ENCODE results near the gene CYP4F2. TPM values are rescaled to one million over a fixed set of nuclear protein-coding genes. Genes with fewer than 3 reads are reported as not detected.

CYP4F2 gene
- total and polyA plus RNA-seq, 9 of the 15 experiments (the other 6 are each of a cell fraction or from before 2014, with no cell fraction given): 0.10 to 0.56 (median 0.32) TPM; not detected in 2

GRCh38 chr19:15885919-15886318 lies 12.0 kb downstream of the CYP4F2 start:
- Histone ChIP-seq H3K36me3 (ENCODE audit: control insufficient read depth, insufficient read depth, low read length) (no peaks in the 10 kb centered on the region), H3K4me2 (ENCODE audit: insufficient read depth, low read length) (no peak overlapping the region), H3K9me1 (ENCODE audit: control insufficient read depth, insufficient read depth, low read length) (no peaks in the 10 kb centered on the region), H3K27me3 (ENCODE audit: control insufficient read depth in 2 of 2, insufficient read depth in 2 of 2, low read length in 2 of 2) (peaks cover 0 to 10% of the 10 kb centered on the region in 2 experiments; a peak in 2 of 5 replicates), H3K9me3 (replicated peaks; ENCODE audit: control insufficient read depth, insufficient read depth, low read depth, low read length) (no peaks in the 10 kb centered on the region), H4K20me1 (replicated peaks; ENCODE audit: control insufficient read depth, insufficient read depth, low read length) (no peaks in the 10 kb centered on the region), H2AFZ (ENCODE audit: low read depth, low read length) (no peak overlapping the region), H3K27ac (ENCODE audit: extremely low read depth, low read depth, low read length) (no peak overlapping the region), H3K79me2 (ENCODE audit: control insufficient read depth, insufficient read depth, low read length) (no peaks in the 10 kb centered on the region), H3K9ac (ENCODE audit: insufficient read depth in 1 of 2, low read depth in 2 of 2, low read length in 2 of 2) (no peak overlapping the region), H3K4me3 (no peak overlapping the region), H3K4me1 (replicated peaks in 1 of 2; ENCODE audit: control insufficient read depth in 2 of 2, insufficient read depth in 2 of 2, low read length in 2 of 2) (no peaks in the 10 kb centered on the region)
- TF ChIP-seq ELF2 (CRISPR knock-in tag; IDR thresholded peaks at IDR 0.05) (no peak), ZNF407 (IDR thresholded peaks at IDR 0.05; ENCODE audit: low read depth) (no peak), FOXJ3 (CRISPR knock-in tag; IDR thresholded peaks at IDR 0.05) (no peak), COPS2 (conservative IDR thresholded peaks at IDR 0.05) (no peak), ZNF354B (CRISPR knock-in tag; IDR thresholded peaks at IDR 0.05) (no peak), GTF2A2 (tag; IDR thresholded peaks at IDR 0.05) (no peak), ZZZ3 (IDR thresholded peaks at IDR 0.05) (no peak), PRDM10 (IDR thresholded peaks at IDR 0.05; ENCODE audit: partially characterized antibody) (no peak), SREBF1 (IDR thresholded peaks at IDR 0.05; ENCODE audit: borderline replicate concordance, low read depth, low read length) (no peak), XRCC3 (IDR thresholded peaks at IDR 0.05) (no peak), CBFA2T2 (conservative IDR thresholded peaks at IDR 0.05) (no peak), MTA1 (IDR thresholded peaks at IDR 0.05; ENCODE audit: borderline replicate concordance) (no peak)
- WGBS (ENCODE audit: insufficient coverage, low coverage, missing lambda C conversion rate): 3% methylated on average over 6 of the region's 7 CpGs
- ATAC-seq: no peak
- FAIRE-seq: no peak
- BruUV-seq (replicated peaks): no TSS peak
- intact Hi-C loops (cut with micrococcal nuclease): no loop called here
- in situ Hi-C loops (cut with MboI): no loop called here
- ChIA-PET CTCF (ENCODE audit: low intra/inter-chr PET ratio) (no interaction called here), POLR2A (no interaction called here)
- DNase-seq (ENCODE audit: extremely low read depth in 1 of 4, low spot score in 3 of 4): no peak

Measured in K562 (cell line).